Choroid plexus epithelial cell (primary cell): Measurements from ENCODE around the gene ANKRD34A.
A peak's percentile ranks its signal among the peaks of the same experiment; 100 is the strongest.

Experiments used
- DNase-seq: peaks from one replicate; pipeline ENCODE4 v3.0.0-alpha.2; 2010; ENCODE audit warnings: low read depth
- H3K4me3 ChIP-seq: 2 replicates; pipeline ENCODE4 v1.5.1; 2011; ENCODE audit warnings: low read depth, mild to moderate bottlenecking, control low read depth, low read length, moderate library complexity
- CTCF ChIP-seq: conservative IDR thresholded peaks from 2 replicates; pipeline ENCODE4 v1.5.1; 2011; ENCODE audit warnings: low read depth, mild to moderate bottlenecking, control low read depth, inconsistent platforms, low read length, moderate library complexity

ANKRD34A gene

GRCh38 chr1:145964328-145965118 is at the start of gene ANKRD34A, which contains the start of gene POLR3GL:
ANKRD34A (minus strand) TSS chr1:145964575; CDS start chr1:145961759, 2,816 bp downstream.
POLR3GL (plus strand) TSS chr1:145964690; CDS start chr1:145974866, 10,176 bp downstream.
- DNase-seq: peak; percentile 95
- H3K4me3 ChIP-seq: peak within 1 kb of the TSS; percentile 88
- TF ChIP-seq CTCF: peak; percentile 14

DNA sequence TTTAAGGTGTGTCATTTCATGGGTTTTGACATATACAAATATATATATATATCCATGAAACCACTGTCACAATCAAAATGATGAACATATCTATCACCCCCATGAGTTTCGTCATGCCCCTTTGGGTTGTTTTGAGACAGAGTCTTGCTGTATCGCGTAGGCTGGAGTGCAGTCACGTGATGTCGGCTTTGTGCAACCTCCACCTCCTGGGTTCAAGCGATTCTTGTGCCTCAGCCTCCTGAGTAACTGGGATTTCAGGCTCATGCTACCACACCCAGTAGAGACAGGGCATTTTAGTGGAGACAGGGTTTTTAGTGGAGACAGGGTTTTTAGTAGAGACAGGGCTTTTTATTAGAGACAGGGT is 49.2 kb upstream of the ANKRD34A start:
- no peak for TF ChIP-seq CTCF
- H3K4me3 ChIP-seq: no peak overlapping the region
- DNase-seq: no peak

DNA sequence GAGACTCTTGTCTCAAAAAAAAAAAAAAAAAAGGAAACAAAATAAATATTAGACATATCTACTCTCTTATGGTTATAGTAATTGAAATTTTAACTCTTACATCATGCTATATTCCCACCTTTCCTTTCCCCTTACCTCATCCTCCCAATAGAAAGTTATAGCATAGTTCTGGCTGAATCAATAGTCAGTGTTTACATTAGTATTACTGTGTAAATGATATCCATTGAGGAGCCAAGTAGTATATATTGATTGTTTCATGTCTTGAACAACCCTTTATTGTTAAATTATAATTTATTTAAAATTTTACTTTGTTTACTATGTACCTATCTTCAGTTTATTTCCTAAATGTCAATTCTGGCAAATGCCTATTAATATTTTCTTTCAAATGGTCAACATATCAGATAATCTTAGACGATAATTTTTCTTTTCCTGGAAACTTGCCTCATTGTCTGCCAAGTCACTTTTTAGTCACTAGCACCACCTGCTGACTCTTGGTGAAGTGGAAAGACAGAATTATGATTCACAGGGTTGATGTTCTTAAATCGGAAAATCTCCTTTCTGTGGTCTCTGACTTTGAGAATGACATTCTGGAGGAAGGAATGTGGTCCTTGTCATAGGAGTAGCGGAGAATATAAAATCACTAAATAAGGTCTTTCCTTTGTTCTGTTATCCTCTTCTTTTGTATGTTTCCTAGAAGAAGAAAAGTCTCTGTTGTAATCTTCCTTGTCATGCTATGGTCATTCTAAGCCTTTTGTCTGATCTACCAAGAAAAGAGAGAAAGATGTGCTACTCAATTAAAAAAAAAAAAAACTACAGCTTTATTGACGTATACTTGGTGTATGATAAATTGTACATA is 48.6 kb upstream of the ANKRD34A start:
- TF ChIP-seq CTCF: peak; percentile 74
- no peak overlapping the region for H3K4me3 ChIP-seq
- DNase-seq: peak; percentile 92

DNA sequence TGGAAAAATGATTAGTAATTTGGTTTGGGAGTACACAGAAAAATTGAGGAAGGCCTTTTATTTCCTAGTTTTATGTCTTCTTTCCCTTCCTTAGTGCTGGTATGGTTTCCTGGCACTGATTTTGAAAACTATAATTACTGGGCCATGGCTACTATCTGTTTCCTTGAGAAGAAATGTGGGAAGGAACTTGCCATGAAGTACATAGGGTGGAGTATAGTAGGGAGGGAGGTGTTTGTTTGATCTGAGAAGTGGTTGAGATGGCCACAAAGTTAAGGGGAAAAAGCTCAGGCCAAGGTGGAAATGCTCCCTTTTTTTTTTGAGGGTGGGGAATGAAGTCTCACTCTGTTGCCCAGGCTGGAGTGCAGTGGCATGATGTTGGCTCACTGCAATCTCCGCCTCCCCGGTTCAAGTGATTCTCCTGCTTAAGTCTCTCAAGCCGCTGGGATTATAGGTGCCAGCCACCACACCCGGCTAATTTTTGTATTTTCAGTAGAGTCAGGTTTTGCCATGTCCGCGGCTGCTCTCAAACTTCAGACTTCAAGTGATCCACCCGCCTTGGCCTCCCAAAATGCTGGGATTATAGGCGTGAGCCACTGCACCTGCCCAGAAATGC is 45.9 kb upstream of the ANKRD34A start:
- no peak for TF ChIP-seq CTCF
- H3K4me3 ChIP-seq: no peak overlapping the region
- DNase-seq: no peak

DNA sequence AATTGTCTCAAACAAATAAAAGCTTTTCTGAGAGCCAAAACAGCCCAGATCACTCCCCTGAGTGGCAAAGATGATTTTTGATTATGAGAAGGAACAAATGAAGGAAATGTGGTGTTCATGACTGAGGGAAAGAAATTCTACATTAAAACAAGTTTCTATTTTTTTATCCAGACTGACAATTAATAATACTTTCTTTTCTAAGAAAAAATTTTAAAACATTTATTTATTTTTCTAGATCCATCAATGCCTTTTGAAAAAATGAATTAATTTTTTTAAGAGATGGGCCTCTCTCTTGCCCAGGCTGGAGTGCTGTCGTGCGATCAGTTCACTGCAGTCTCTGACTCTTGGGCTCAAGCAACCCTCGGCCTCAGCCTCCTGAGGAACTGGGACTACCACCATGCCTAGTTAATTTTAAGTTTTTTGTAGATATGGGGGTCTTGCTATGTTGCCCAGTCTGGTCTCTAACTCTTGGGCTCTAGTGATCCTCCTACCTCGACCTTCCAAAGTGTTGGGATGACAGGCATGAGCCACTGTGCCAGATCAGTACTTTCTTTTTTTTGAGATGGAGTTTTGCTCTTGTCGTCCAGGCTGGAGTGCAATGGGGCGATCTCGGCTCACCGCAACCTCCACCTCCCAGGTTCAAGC is 43.2 kb upstream of the ANKRD34A start:
- DNase-seq: no peak
- TF ChIP-seq CTCF: no peak
- no peak overlapping the region for H3K4me3 ChIP-seq

- no peak overlapping the region for H3K4me3 ChIP-seq
- no peak for TF ChIP-seq CTCF
- no peak for DNase-seq
These were observed 37.3 kb upstream of the ANKRD34A start for GRCh38 chr1:146001709-146002108.
